Measurements from ENCODE around the gene SLC6A13.

DNA sequence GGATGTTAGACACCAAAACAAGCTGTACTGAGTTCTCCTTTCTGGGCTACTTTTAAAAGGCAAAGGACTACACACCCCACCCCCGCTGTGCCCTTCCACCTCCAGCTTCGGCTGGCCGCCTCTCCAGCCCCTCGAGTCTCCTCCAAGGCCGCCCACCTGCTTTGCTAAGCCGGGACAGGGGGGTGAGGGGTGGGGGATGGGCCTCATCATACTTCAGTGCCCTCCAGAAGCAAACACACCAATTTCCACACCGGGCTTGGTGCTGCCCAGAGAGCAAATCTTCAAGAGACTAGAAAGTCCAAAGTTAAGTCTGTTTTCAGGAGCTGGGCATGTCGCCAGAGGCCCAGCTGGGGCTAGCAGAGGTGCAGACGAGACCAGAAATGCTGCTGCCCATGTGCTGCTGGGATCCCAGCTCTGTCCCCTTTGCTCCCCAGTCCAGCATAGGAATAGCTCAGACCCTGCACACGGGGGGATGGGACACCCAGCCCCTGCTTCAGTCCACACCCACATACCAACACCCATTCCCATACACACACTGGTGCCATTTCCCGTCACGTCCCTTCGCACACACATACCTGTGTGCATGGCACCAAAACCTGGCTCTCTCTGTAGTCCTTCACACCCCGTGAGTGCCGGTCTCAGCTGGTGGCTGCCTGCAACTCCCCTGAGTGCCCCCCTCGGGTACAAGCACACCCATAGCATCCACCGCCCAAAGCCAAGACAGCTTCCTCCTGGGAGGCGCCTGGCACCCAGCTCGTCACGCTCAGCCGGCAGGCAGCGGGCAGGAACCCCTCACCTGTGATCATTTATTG is 49.7 kb downstream of the SLC6A13 start:
- no peak for TF ChIP-seq POLR2A (IDR thresholded peaks at IDR 0.05)
- no peak for TF ChIP-seq CTCF (IDR thresholded peaks at IDR 0.05)
